Activated CD8-positive, alpha-beta T cell treated with anti-CD3 and anti-CD28 coated beads for 36 hours (primary cell): ENCODE measurements around the gene EHD1. TPM values are rescaled to one million over a fixed set of nuclear protein-coding genes. Genes with fewer than 3 reads are reported as not detected.

Experiments used
- ATAC-seq: fragments of 200-7000 bp; cut with Tn5 transposase; one replicate; pipeline ENCODE4 v1.10.0; 2021; ENCODE audit warnings: mild to moderate bottlenecking, moderate library complexity
- CTCF ChIA-PET: fragments of 350-600 bp; sonication (Branson Sonifier 250); formaldehyde crosslinking; loops from one replicate; lab custom pipeline; 2021; ENCODE audit warnings: antibody characterized with exemption; lab: Charles Lee
- POLR2A ChIA-PET: fragments of 350-600 bp; sonication (Branson Sonifier 250); formaldehyde crosslinking; loops from one replicate; lab custom pipeline; 2021; ENCODE audit warnings: antibody characterized with exemption; lab: Charles Lee
- DNase-seq: peaks from one replicate; pipeline ENCODE4 v3.0.0-alpha.2; 2020
- H3K27ac Mint-ChIP-seq: one replicate; pipeline ENCODE4 v1.8.0; 2021; ENCODE audit warnings: mild to moderate bottlenecking, mixed read lengths
- H3K27me3 Mint-ChIP-seq: one replicate; pipeline ENCODE4 v1.8.0; 2021; ENCODE audit warnings: mixed read lengths
- H3K36me3 Mint-ChIP-seq: one replicate; pipeline ENCODE4 v1.8.0; 2021; ENCODE audit warnings: low read depth, mixed read lengths
- H3K4me1 Mint-ChIP-seq: one replicate; pipeline ENCODE4 v1.8.0; 2021; ENCODE audit warnings: low read depth, mixed read lengths
- H3K4me3 Mint-ChIP-seq: one replicate; pipeline ENCODE4 v1.8.0; 2021; ENCODE audit warnings: mild to moderate bottlenecking, moderate library complexity, mixed read lengths
- H3K9me3 Mint-ChIP-seq: one replicate; pipeline ENCODE4 v1.8.0; 2021; ENCODE audit warnings: mixed read lengths
- intact Hi-C: fragments of 100-400 bp; cut with micrococcal nuclease; formaldehyde crosslinking; loops from one replicate; pipeline ENCODE4 v1.10.0; 2022
- total RNA-seq, 2 experiments: library from RNA; stranded (reverse); gene quantifications; one replicate each; pipeline ENCODE4 v1.2.3, GENCODE V29; 2021
- TF ChIP-seq, protein P1 (sequence below): fragments of 200-600 bp; IDR thresholded peaks from one replicate; pipeline ENCODE4 v1.8.0; 2022; ENCODE audit warnings: antibody characterized with exemption, mild to moderate bottlenecking

The EHD1 gene
- total RNA-seq, 2 experiments from 2014 or later: 60.3 to 65.1 TPM

DNA sequence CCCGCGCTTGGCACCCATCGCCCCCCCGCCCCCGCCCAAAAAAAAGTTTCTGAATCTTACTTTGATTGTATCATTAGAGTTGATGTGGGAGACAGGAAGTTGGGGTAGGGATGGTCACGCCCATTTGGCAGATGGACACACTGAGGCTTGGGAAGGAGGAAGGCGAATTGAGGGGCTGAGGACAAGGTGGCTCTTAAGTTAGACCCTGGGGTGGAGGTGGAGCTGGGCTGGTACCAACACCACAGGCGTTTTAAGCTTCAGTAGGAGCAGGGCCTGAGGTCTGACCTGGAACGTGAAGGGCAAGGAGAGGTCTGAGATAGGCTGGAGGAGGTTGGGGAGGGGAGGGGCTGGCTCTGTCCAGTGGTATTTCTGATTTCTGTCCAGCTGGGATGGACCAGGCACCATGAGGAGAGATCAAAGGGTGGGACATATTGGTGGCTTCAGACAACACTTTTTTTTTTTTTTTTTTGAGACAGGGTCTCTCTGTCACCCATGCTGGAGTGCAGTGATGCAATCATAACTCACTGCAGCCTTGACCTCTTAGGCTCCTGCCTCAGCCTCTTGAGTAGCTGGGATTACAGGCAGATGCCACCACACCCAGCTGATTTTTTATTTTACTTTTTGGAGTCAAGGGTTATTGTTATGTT, 33.2 kb downstream of the EHD1 start:
- ATAC-seq (no peak), DNase-seq (no peak)
- Mint-ChIP-seq H3K27ac (peak overlapping the region; percentile 21), H3K9me3 (no peaks in the 10 kb centered on the region), H3K27me3 (no peaks in the 10 kb centered on the region), H3K4me3 (peak overlapping the region; percentile 58), H3K4me1 (peaks cover 42% of the 10 kb centered on the region), H3K36me3 (no peaks in the 10 kb centered on the region)
- TF ChIP-seq, protein P1, sequence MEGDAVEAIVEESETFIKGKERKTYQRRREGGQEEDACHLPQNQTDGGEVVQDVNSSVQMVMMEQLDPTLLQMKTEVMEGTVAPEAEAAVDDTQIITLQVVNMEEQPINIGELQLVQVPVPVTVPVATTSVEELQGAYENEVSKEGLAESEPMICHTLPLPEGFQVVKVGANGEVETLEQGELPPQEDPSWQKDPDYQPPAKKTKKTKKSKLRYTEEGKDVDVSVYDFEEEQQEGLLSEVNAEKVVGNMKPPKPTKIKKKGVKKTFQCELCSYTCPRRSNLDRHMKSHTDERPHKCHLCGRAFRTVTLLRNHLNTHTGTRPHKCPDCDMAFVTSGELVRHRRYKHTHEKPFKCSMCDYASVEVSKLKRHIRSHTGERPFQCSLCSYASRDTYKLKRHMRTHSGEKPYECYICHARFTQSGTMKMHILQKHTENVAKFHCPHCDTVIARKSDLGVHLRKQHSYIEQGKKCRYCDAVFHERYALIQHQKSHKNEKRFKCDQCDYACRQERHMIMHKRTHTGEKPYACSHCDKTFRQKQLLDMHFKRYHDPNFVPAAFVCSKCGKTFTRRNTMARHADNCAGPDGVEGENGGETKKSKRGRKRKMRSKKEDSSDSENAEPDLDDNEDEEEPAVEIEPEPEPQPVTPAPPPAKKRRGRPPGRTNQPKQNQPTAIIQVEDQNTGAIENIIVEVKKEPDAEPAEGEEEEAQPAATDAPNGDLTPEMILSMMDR: no peak
- POLR2A ChIA-PET: interaction anchor here (0.6 to 26.2 kb wide), 7 partner anchors 10 to 272 kb away, joined by 3 to 768 read pairs (median 3); partner anchors contain the start of genes ARL2, EHD1 and ZNHIT2
- intact Hi-C loops: loop anchor here (10.0 kb wide), 1 partner anchor 170 kb away; the partner anchor contains the start of gene ARL2
- CTCF ChIA-PET: interaction anchor here (1.2 to 28.9 kb wide), 3 partner anchors 17 to 41 kb away, joined by 3 to 1168 read pairs (median 316); partner anchors contain the start of gene EHD1

DNA sequence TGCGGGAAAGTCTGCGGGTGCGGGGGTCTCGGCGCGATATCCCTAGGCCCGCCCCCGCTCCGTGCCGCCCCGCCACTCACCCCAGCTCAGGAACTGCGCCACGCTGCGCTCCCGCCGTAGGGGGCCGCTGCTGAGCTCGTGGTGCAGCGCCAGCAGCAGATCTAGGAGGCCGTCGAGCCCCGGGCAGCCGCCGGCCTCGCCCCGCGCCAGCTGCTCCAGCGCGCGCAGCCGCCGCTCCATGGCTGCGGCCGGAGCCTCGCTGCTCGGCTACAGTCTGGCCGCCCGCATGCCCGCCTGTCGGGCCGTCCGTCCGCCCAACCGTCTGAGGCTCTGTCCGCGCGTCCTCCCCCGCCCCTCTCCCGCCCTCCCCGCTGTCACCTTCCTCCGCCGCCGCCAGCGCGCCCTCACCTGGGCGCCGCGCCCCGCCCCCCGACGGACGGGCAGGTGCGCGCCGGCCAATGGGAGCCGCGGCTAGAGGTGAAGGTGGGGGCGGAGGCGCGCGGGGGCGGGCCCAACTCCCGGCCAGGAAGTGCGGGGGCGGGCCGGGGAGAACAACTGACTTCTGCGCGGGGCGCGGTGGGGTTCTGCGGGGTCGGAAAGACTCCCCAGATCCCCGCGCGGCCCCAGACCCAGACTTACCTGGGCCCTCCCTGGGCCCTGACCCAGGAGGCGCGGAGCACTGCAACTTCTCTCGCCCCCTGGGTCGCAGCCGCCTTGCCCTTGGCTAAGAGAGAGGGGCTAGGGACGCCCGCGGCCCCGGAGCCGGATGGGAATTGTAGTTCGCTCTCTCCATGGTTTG, 33.9 kb downstream of the EHD1 start, which contains the start of gene CDC42BPG:
TSS of gene CDC42BPG (minus strand) at position 324 of the 799 bp plus-strand sequence. CDS start at position 240, 84 bp downstream.
- H3K27ac Mint-ChIP-seq: peak within 1 kb of the TSS; percentile 21
- intact Hi-C loops: loop anchor here (10.0 kb wide), 1 partner anchor 170 kb away; the partner anchor contains the start of gene ARL2
- DNase-seq (peak; percentile 74), ATAC-seq (peak; percentile 79)
- H3K4me1 Mint-ChIP-seq: peaks cover 34% of the 10 kb centered on the region
- no peaks in the 10 kb centered on the region for H3K27me3 Mint-ChIP-seq
- TF ChIP-seq, protein P1: peak; percentile 75
- ChIA-PET POLR2A (interaction anchor here (0.6 to 26.2 kb wide), 7 partner anchors 9 to 273 kb away, joined by 3 to 768 read pairs (median 4); partner anchors contain the start of genes EHD1 and ZNHIT2), CTCF (interaction anchor here (0.6 to 28.9 kb wide), 18 partner anchors 9 to 484 kb away, joined by 3 to 1168 read pairs (median 3); partner anchors contain the start of genes EHD1 and SAC3D1)
- H3K4me3 Mint-ChIP-seq: peak within 1 kb of the TSS; percentile 58
- no peaks in the 10 kb centered on the region for H3K9me3 Mint-ChIP-seq
- H3K36me3 Mint-ChIP-seq: no peaks in the 10 kb centered on the region

DNA sequence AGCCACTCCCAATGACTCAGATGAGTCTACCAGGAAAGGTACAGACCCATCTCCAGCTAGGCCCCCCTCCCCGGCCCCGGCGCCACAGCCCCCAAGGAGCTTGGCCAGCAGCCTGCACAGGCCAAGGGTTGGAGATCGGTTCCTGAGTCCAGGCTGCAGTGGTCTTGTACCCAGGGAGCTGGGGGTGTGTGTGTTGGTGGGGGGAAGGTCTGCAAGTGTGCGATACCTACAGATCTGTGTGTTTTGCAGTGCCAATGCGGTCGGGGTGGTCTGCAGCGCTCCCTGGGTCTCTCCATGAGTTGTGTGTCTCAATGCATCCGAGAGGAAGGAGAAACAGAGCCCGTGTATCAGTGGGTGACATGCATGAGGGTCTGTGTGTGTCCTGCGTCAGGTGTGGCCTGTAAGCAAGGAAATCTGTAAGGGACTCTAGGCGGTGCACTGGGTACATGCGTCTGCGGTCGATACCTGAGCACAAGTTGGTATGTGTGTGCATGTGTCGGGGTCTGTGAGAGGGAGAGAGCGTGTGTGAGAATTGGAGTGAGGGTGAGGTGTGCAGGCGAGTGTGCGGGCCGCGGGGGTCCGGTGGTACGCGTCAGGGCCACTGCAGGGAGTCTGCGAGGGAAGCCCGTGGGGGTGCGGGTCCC, 34.6 kb downstream of the EHD1 start:
- H3K27ac Mint-ChIP-seq: no peak overlapping the region

More for the DNA sequence above, 34.6 kb downstream of the EHD1 start:
- H3K4me3 Mint-ChIP-seq: peak overlapping the region; percentile 58
- POLR2A ChIA-PET: interaction anchor here (0.9 to 18.5 kb wide), 4 partner anchors 8 to 39 kb away, joined by 3 to 320 read pairs (median 4); no protein-coding TSS in a partner anchor
- no peaks in the 10 kb centered on the region for H3K9me3 Mint-ChIP-seq
- no peaks in the 10 kb centered on the region for H3K27me3 Mint-ChIP-seq
- intact Hi-C loops: loop anchor here (10.0 kb wide), 1 partner anchor 171 kb away; the partner anchor contains the start of gene ARL2
- CTCF ChIA-PET: interaction anchor here (0.6 to 28.9 kb wide), 15 partner anchors 9 to 275 kb away, joined by 3 to 1168 read pairs (median 4); partner anchors contain the start of genes EHD1 and SAC3D1
- H3K36me3 Mint-ChIP-seq: no peaks in the 10 kb centered on the region
- H3K4me1 Mint-ChIP-seq: peaks cover 27% of the 10 kb centered on the region
- TF ChIP-seq, protein P1: no peak
- DNase-seq: no peak
- ATAC-seq: peak; percentile 1
